Measurements from ENCODE around the gene NUP160.
"Not testable (repeated sequence)": the region's sequence is repeated elsewhere in the genome, so short reads cannot be mapped to it uniquely, and the experiment has no call there.

DNA sequence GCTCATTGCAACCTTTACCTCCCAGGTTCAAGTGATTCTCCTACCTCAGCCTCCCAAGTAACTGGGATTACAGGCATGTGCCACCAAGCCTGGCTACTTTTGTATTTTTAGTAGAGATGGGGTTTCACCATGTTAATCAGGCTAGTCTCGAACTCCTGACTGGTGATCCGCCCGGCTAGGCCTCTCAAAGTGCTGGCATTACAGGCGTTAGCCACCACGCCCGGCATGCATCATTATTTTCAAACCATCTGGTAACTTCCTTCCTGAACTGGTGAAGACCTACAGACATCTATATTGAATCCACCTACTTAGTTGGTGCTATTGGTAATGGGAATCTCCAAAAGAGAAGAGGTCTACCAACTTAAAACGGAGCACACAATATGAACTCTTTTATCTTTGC, 110.3 kb downstream of the NUP160 start:
- not testable (repeated sequence) for TF ChIP-seq RAD21 (conservative IDR thresholded peaks at IDR 0.05); EZH2 (IDR thresholded peaks at IDR 0.05; ENCODE audit: borderline replicate concordance, insufficient read depth, low read length, poor library complexity, severe bottlenecking); EP300 (conservative IDR thresholded peaks at IDR 0.05; ENCODE audit: poor library complexity, severe bottlenecking); CTCF (IDR thresholded peaks at IDR 0.05; ENCODE audit: poor library complexity, severe bottlenecking); SMC3 (conservative IDR thresholded peaks at IDR 0.05; ENCODE audit: poor library complexity)
- TF ChIP-seq, protein P1, sequence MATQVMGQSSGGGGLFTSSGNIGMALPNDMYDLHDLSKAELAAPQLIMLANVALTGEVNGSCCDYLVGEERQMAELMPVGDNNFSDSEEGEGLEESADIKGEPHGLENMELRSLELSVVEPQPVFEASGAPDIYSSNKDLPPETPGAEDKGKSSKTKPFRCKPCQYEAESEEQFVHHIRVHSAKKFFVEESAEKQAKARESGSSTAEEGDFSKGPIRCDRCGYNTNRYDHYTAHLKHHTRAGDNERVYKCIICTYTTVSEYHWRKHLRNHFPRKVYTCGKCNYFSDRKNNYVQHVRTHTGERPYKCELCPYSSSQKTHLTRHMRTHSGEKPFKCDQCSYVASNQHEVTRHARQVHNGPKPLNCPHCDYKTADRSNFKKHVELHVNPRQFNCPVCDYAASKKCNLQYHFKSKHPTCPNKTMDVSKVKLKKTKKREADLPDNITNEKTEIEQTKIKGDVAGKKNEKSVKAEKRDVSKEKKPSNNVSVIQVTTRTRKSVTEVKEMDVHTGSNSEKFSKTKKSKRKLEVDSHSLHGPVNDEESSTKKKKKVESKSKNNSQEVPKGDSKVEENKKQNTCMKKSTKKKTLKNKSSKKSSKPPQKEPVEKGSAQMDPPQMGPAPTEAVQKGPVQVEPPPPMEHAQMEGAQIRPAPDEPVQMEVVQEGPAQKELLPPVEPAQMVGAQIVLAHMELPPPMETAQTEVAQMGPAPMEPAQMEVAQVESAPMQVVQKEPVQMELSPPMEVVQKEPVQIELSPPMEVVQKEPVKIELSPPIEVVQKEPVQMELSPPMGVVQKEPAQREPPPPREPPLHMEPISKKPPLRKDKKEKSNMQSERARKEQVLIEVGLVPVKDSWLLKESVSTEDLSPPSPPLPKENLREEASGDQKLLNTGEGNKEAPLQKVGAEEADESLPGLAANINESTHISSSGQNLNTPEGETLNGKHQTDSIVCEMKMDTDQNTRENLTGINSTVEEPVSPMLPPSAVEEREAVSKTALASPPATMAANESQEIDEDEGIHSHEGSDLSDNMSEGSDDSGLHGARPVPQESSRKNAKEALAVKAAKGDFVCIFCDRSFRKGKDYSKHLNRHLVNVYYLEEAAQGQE (IDR thresholded peaks at IDR 0.05; ENCODE audit: borderline replicate concordance) = not testable (repeated sequence)
